ENCODE data around the gene PEAR1. TPM values are rescaled to one million over a fixed set of nuclear protein-coding genes. Genes with fewer than 3 reads are reported as not detected.

PEAR1 gene
- total and polyA plus RNA-seq, 2 of the 8 experiments (the other 6 are each of a cell fraction or from before 2014, with no cell fraction given): 0.63 to 0.71 TPM

DNA sequence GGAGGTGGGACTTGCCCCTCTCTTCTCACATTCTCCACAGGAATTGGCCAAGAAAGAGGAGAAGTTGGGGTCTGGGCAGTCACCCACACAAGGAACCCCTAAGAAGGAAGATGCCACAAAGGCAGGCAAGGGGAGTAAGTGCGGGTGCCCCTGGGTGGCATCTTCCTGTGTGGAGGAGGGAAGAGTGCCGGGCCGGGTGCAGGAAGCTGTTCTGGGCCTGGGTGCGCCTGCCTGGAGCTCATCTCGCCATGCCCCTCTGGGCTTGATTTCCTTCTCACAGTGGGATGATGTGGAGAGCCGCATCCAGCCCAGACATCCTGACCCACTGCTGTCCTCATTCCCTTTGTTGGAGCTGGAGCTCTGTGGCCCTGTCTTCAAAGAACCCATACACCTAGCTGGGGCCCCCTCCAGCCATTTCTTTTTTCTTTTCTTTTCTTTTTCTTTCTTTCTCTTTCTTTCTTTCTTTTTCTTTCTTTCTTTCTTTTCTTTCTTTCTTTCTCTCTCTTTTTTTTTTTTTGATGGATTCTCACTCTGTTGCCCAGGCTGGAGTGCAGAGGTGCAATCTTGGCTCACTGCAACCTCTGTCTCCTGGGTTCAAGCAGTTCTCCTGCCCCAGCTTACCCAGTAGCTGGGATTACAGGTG is 36.2 kb downstream of the PEAR1 start:
- no peak overlapping the region for H3K4me2 ChIP-seq (ENCODE audit: insufficient read depth in 1 of 2, low read depth in 2 of 2, low read length in 2 of 2)
- H2BK12ac ChIP-seq (ENCODE audit: low read depth, low read length): no peak overlapping the region
- H3K18ac ChIP-seq (ENCODE audit: extremely low read depth, low read length): no peak overlapping the region
- no peaks in the 10 kb centered on the region for H3K9me3 ChIP-seq (ENCODE audit: insufficient read depth in 2 of 2, low read depth in 1 of 2, low read length in 1 of 2)
- H3K27me3 ChIP-seq (replicated peaks in 1 of 4; ENCODE audit: control insufficient read depth in 3 of 4, extremely low read depth in 1 of 4, insufficient read depth in 3 of 4, low read length in 3 of 4): peaks cover 29 to 48% (median 46%) of the 10 kb centered on the region in 4 experiments
- no peak overlapping the region for H2BK5ac ChIP-seq (ENCODE audit: low read depth, low read length)
- H3K9ac ChIP-seq (replicated peaks in 1 of 4; ENCODE audit: extremely low read depth in 1 of 4, low read depth in 3 of 4, low read length in 3 of 4): no peak overlapping the region
- WGBS, 2 experiments (ENCODE audit: extremely low coverage in 1 of 2, insufficient coverage in 1 of 2, insufficient read length in 1 of 2, insufficient replicate concordance in 2 of 2, low coverage in 1 of 2, low lambda C conversion rate in 2 of 2, missing lambda C conversion rate in 1 of 2): 81% methylated on average over 6 of the region's 6 CpGs; no CpG with 5 or more reads in 1 of the 2 experiments
- H3K4me3 ChIP-seq (ENCODE audit: extremely low read depth in 1 of 4, insufficient read depth in 2 of 4, low read depth in 3 of 4, low read length in 4 of 4): no peak overlapping the region
- H4K5ac ChIP-seq (ENCODE audit: insufficient read length, low read depth, low read length): no peak overlapping the region
- ChIA-PET POLR2A (ENCODE audit: partially characterized antibody) (interaction anchor here (0.7 kb wide), 1 partner anchor 127 kb away, joined by 3 read pairs; no protein-coding TSS in a partner anchor), CTCF (ENCODE audit: partially characterized antibody) (interaction anchor here (1.0 to 11.8 kb wide), 5 partner anchors 12 to 241 kb away, joined by 3 to 287 read pairs (median 50); partner anchors contain the start of gene PEAR1)
- H3K79me1 ChIP-seq (ENCODE audit: low read depth, low read length): no peaks in the 10 kb centered on the region
- H3K23me2 ChIP-seq (ENCODE audit: low read depth, low read length): peaks cover 5% of the 10 kb centered on the region; the same call in 1 of the 2 replicates
- no peak overlapping the region for H2BK120ac ChIP-seq (replicated peaks; ENCODE audit: low read depth, low read length)
- no peak overlapping the region for H3K56ac ChIP-seq (replicated peaks; ENCODE audit: insufficient read length, low read depth, low read length)
- H3K27ac ChIP-seq (ENCODE audit: low read depth, low read length): no peak overlapping the region
- H2BK15ac ChIP-seq (ENCODE audit: low read length): no peak overlapping the region
- no peak overlapping the region for H3K4ac ChIP-seq (replicated peaks; ENCODE audit: insufficient read length, low read depth, low read length)
- no peak overlapping the region for H4K91ac ChIP-seq (replicated peaks; ENCODE audit: insufficient read length, low read length)
- H3K79me2 ChIP-seq (ENCODE audit: control insufficient read depth in 1 of 2, insufficient read depth in 2 of 2, low read length in 2 of 2): no peaks in the 10 kb centered on the region
- FAIRE-seq (no peak), DNase-seq (ENCODE audit: low read depth in 1 of 2, low spot score in 2 of 2) (no peak)
- no peak overlapping the region for H3K14ac ChIP-seq (ENCODE audit: insufficient read length)
- H2BK20ac ChIP-seq (ENCODE audit: low read length): no peak overlapping the region
- H2AFZ ChIP-seq (ENCODE audit: low read length): no peak overlapping the region
- H2AK5ac ChIP-seq (ENCODE audit: low read depth, low read length): no peak overlapping the region
- H3K4me1 ChIP-seq (replicated peaks in 1 of 4; ENCODE audit: control insufficient read depth in 3 of 4, insufficient read depth in 4 of 4, low read length in 3 of 4): peaks cover 0 to 6% (median 4%) of the 10 kb centered on the region in 4 experiments; a peak in 4 of 7 replicates
- no peak overlapping the region for H3K23ac ChIP-seq (ENCODE audit: insufficient read length)
- no peak overlapping the region for H4K8ac ChIP-seq (ENCODE audit: extremely low read depth, insufficient read depth, low read length)
- peaks cover 2 to 13% of the 10 kb centered on the region in 2 experiments for H4K20me1 ChIP-seq (replicated peaks in 1 of 2; ENCODE audit: control insufficient read depth in 1 of 2, insufficient read depth in 2 of 2, low read length in 2 of 2)
- peaks cover 0 to 4% (median 0%) of the 10 kb centered on the region in 4 experiments; a peak in 1 of 8 replicates for H3K36me3 ChIP-seq (ENCODE audit: control insufficient read depth in 2 of 4, insufficient read depth in 4 of 4, low read length in 3 of 4)
- TF ChIP-seq, protein P1, sequence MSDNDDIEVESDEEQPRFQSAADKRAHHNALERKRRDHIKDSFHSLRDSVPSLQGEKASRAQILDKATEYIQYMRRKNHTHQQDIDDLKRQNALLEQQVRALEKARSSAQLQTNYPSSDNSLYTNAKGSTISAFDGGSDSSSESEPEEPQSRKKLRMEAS (IDR thresholded peaks at IDR 0.05): no peak
- TF ChIP-seq KDM1A (IDR thresholded peaks at IDR 0.05; ENCODE audit: borderline replicate concordance, low read length) (no peak), TEAD4 (IDR thresholded peaks at IDR 0.05; ENCODE audit: low read depth, low read length) (no peak), GABPA (IDR thresholded peaks at IDR 0.05; ENCODE audit: borderline replicate concordance, insufficient read depth, low read length) (no peak), SRF (IDR thresholded peaks at IDR 0.05; ENCODE audit: low read depth, low read length) (no peak), RXRA (IDR thresholded peaks at IDR 0.05; ENCODE audit: insufficient read depth, low read depth, low read length) (no peak), SP4 (IDR thresholded peaks at IDR 0.05; ENCODE audit: low read length) (no peak), SP2 (IDR thresholded peaks at IDR 0.05; ENCODE audit: low read length) (no peak)
- TF ChIP-seq, protein P2, sequence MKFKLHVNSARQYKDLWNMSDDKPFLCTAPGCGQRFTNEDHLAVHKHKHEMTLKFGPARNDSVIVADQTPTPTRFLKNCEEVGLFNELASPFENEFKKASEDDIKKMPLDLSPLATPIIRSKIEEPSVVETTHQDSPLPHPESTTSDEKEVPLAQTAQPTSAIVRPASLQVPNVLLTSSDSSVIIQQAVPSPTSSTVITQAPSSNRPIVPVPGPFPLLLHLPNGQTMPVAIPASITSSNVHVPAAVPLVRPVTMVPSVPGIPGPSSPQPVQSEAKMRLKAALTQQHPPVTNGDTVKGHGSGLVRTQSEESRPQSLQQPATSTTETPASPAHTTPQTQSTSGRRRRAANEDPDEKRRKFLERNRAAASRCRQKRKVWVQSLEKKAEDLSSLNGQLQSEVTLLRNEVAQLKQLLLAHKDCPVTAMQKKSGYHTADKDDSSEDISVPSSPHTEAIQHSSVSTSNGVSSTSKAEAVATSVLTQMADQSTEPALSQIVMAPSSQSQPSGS (IDR thresholded peaks at IDR 0.05; ENCODE audit: low read length): no peak
